ENCODE data around the gene ZNF14.

- TF ChIP-seq ZNF274 (IDR thresholded peaks at IDR 0.05; ENCODE audit: low read depth, low read length) (no peak), SUZ12 (IDR thresholded peaks at IDR 0.05; ENCODE audit: extremely low read depth, insufficient read depth, insufficient read length) (no peak)
These were observed 55.3 kb downstream of the ZNF14 start for GRCh38 chr19:19677579-19677978.

All from NT2/D1 (cell line).